ENCODE results near the gene GID4. TPM values are rescaled to one million over a fixed set of nuclear protein-coding genes. Genes with fewer than 3 reads are reported as not detected.

Gene GID4
- total and polyA plus RNA-seq, 9 of the 15 experiments (the other 6 are each of a cell fraction or from before 2014, with no cell fraction given) = 1.2 to 6.4 (median 3.7) TPM

DNA sequence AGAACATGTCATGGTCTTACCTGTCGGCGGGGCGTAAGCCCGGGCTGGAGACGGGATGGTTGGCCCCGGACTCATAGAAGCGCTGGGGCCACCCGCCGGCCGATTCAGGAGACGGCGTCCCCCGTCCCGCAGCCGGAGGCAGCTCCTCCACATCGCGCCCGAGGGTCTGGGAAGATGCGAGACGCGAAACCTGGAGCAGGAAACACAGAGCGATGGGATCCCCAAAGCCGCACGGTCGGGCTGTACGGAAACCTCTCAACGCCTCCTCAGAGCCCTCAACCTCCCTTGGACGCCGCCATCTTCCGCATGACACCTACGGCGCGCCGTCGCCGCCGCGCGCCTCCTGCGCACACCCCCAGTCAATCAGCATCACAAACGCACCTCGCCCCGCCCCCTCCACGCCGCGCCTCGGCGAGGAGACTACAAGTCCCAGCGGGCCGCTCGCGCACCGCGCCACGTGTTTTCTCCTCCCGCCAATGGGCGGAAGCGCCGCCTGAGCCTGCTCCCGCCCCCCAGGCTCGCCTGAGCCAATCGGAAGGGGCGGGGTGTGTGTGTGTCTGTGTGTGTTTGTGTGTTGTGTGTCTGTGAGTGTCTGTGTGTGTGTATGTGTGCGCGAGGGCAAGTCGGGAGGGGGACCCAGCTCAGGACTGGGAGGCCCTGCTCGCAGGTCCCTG lies at the start of gene GID4, which contains the start of gene ATPAF2 (continued):
- peak; percentile 71; the same call in 1 of the 2 replicates for TF ChIP-seq ZBTB2 (IDR thresholded peaks at IDR 0.05)
- TF ChIP-seq ZNF143 (CRISPR knock-in tag; IDR thresholded peaks at IDR 0.05) = peak; percentile 97
- peak in 1 of 2 experiments; percentile 78 for TF ChIP-seq AFF1 (IDR thresholded peaks at IDR 0.05; ENCODE audit: low read depth in 1 of 2, partially characterized antibody in 2 of 2)
- no peak for TF ChIP-seq ARHGAP35 (IDR thresholded peaks at IDR 0.05; ENCODE audit: partially characterized antibody)
- peak; percentile 28 for TF ChIP-seq KDM5B (IDR thresholded peaks at IDR 0.05; ENCODE audit: insufficient replicate concordance, low read depth, low read length)
- peak; percentile 96 for TF ChIP-seq MTA1 (IDR thresholded peaks at IDR 0.05; ENCODE audit: borderline replicate concordance)
- TF ChIP-seq, protein P1, sequence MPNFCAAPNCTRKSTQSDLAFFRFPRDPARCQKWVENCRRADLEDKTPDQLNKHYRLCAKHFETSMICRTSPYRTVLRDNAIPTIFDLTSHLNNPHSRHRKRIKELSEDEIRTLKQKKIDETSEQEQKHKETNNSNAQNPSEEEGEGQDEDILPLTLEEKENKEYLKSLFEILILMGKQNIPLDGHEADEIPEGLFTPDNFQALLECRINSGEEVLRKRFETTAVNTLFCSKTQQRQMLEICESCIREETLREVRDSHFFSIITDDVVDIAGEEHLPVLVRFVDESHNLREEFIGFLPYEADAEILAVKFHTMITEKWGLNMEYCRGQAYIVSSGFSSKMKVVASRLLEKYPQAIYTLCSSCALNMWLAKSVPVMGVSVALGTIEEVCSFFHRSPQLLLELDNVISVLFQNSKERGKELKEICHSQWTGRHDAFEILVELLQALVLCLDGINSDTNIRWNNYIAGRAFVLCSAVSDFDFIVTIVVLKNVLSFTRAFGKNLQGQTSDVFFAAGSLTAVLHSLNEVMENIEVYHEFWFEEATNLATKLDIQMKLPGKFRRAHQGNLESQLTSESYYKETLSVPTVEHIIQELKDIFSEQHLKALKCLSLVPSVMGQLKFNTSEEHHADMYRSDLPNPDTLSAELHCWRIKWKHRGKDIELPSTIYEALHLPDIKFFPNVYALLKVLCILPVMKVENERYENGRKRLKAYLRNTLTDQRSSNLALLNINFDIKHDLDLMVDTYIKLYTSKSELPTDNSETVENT (CRISPR knock-in tag; IDR thresholded peaks at IDR 0.05) = 0 out of 2 replicates have a peak, but pooled peaks have one; percentile 10
- peak; percentile 98 to 99 for TF ChIP-seq MNT (conservative IDR thresholded peaks at IDR 0.05)
- TF ChIP-seq NR1H2 (CRISPR knock-in tag; IDR thresholded peaks at IDR 0.05) = no peak
- peak in 1 of 2 experiments; percentile 48; a peak in 1 of 4 replicates for TF ChIP-seq KDM4B (IDR thresholded peaks at IDR 0.05; ENCODE audit: borderline replicate concordance in 2 of 2, low read depth in 1 of 2)
- no peak for TF ChIP-seq RAD21 (CRISPR knock-in tag; conservative IDR thresholded peaks at IDR 0.05 in 1 of 2, IDR thresholded peaks at IDR 0.05 in 1 of 2)
- peak; percentile 54; the same call in 1 of the 2 replicates for TF ChIP-seq RB1 (IDR thresholded peaks at IDR 0.05; ENCODE audit: low read depth)
- TF ChIP-seq CBX3 (IDR thresholded peaks at IDR 0.05; ENCODE audit: borderline replicate concordance in 1 of 2, low read length in 2 of 2) = peak in 1 of 2 experiments; percentile 17; a peak in 1 of 3 replicates
- TF ChIP-seq ZNF124 (CRISPR knock-in tag; IDR thresholded peaks at IDR 0.05) = no peak
- TF ChIP-seq DACH1 (IDR thresholded peaks at IDR 0.05; ENCODE audit: partially characterized antibody) = no peak
